Vagina (tissue), 2 donors: Measurements from ENCODE around the gene ATP8B3. TPM values are rescaled to one million over a fixed set of nuclear protein-coding genes. Genes with fewer than 3 reads are reported as not detected.
"Not testable (repeated sequence)": the region's sequence is repeated elsewhere in the genome, so short reads cannot be mapped to it uniquely, and the experiment has no call there.

Experiments
- DNase-seq, 2 donors: peaks; one replicate each; pipeline ENCODE4 v3.0.0-alpha.2; 2017; ENCODE audit errors: extremely low spot score in 2 of 2
- H3K27ac ChIP-seq: fragments of 200-600 bp; sonication (generic); one replicate; pipeline ENCODE4 v1.5.1; 2019
- H3K27me3 ChIP-seq: fragments of 200-600 bp; sonication (generic); one replicate; pipeline ENCODE4 v1.5.1; 2019
- H3K36me3 ChIP-seq, 2 donors: fragments of 200-600 bp; sonication (generic); one replicate each; pipeline ENCODE4 v1.5.1; 2017 to 2019
- H3K4me1 ChIP-seq: fragments of 200-600 bp; sonication (generic); one replicate; pipeline ENCODE4 v1.5.1; 2019
- H3K4me3 ChIP-seq, 2 donors: fragments of 200-600 bp; sonication (generic); 1 replicate in 1 of 2; 2 replicates in 1 of 2; pipeline ENCODE4 v1.5.1; 2016 to 2019
- H3K9me3 ChIP-seq: fragments of 200-600 bp; sonication (generic); one replicate; pipeline ENCODE4 v1.5.1; 2019
- POLR2A ChIP-seq, 2 donors: fragments of 450-650 bp; IDR thresholded peaks; one replicate each; pipeline ENCODE4 v1.6.1; 2017; ENCODE audit warnings: antibody characterized with exemption in 2 of 2, mild to moderate bottlenecking in 2 of 2, moderate library complexity in 2 of 2
- POLR2AphosphoS5 ChIP-seq, 2 donors: sonication (generic); formaldehyde crosslinking; IDR thresholded peaks; one replicate each; pipeline ENCODE4 v1.9.0; 2017; ENCODE audit warnings: antibody characterized with exemption in 2 of 2, mild to moderate bottlenecking in 2 of 2, low read depth in 1 of 2; ENCODE audit not compliant: insufficient read depth in 1 of 2
- intact Hi-C: fragments of 100-400 bp; cut with DNase I; formaldehyde crosslinking; loops from one replicate; pipeline ENCODE4 v1.15.1; 2023
- total RNA-seq: library from RNA; depleted of rRNA; stranded (reverse); fragments of >200 nt; gene quantifications from one replicate; pipeline ENCODE4 v1.2.3, GENCODE V29; 2016
- TF ChIP-seq, protein P1 (sequence below), 3 experiments: fragments of 450-650 bp in 2 of 3; fragments of 200-600 bp in 1 of 3; sonication (generic) in 1 of 3; IDR thresholded peaks; one replicate each; pipeline ENCODE4 v1.5.1; 2017 to 2019; ENCODE audit warnings: antibody characterized with exemption in 3 of 3, mild to moderate bottlenecking in 2 of 3, moderate library complexity in 2 of 3

Gene ATP8B3
- total RNA-seq, 1 donor from 2014 or later = 3.2 TPM

DNA sequence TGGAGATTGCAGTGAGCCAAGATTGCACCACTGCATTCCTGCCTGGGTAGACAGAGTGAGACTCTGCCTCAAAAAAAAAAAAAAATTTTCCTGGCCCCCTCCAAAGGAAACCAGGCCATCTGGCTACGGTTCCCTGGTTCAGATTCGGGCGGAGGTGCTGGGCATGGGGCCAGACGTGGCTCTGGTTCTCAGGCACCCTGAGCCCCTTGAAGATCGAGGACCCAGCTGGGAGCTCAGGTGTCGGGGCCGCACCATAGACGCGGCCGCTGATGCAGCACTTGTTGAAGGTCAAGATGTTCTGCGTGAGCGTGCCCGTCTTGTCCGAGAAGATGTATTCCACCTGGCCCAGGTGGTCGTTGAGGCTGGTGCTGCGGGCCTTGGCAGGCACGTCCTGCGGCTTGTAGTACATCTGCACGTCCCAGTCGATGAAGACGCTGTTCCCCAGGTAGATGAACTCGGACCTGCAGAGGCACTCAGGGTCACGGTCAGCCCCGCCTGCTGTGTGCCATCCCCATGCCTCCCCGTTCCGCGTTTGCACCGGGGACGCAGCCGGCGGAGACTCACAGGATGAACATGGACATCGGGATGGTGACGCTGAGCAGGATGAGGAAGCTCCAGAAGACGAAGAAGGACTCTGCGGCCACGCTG lies 12.3 kb downstream of the ATP8B3 start:
- Histone ChIP-seq H3K4me3 (no peak overlapping the region), H3K27ac (no peak overlapping the region), H3K27me3 (no peaks in the 10 kb centered on the region), H3K36me3 (no peaks in the 10 kb centered on the region), H3K4me1 (peaks cover 8% of the 10 kb centered on the region), H3K9me3 (no peaks in the 10 kb centered on the region)
- TF ChIP-seq, protein P1, sequence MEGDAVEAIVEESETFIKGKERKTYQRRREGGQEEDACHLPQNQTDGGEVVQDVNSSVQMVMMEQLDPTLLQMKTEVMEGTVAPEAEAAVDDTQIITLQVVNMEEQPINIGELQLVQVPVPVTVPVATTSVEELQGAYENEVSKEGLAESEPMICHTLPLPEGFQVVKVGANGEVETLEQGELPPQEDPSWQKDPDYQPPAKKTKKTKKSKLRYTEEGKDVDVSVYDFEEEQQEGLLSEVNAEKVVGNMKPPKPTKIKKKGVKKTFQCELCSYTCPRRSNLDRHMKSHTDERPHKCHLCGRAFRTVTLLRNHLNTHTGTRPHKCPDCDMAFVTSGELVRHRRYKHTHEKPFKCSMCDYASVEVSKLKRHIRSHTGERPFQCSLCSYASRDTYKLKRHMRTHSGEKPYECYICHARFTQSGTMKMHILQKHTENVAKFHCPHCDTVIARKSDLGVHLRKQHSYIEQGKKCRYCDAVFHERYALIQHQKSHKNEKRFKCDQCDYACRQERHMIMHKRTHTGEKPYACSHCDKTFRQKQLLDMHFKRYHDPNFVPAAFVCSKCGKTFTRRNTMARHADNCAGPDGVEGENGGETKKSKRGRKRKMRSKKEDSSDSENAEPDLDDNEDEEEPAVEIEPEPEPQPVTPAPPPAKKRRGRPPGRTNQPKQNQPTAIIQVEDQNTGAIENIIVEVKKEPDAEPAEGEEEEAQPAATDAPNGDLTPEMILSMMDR (IDR thresholded peaks at IDR 0.05) = no peak
- no peak for TF ChIP-seq POLR2AphosphoS5 (IDR thresholded peaks at IDR 0.05; ENCODE audit: insufficient read depth in 1 of 2, low read depth in 1 of 2)
- TF ChIP-seq POLR2A (IDR thresholded peaks at IDR 0.05) = no peak
- intact Hi-C loops = no loop called here
- DNase-seq = no peak

DNA sequence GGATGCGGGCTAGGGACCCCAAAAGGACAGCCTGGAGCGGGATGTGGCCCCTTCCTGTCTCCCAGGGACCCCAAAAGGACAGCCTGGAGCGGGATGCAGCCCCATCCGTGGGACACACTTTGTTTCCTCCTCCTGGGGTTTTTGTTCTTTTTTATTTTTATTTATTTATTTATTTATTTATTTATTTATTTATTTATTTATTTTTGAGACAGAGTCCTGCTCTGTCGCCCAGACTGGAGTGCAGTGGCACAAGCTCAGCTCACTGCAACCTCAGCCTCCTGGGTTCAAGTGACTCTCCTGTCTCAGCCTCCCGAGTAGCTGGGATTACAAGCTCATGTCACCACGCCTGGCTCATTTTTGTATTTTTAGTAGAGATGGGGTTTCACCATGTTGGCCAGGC lies 14.8 kb downstream of the ATP8B3 start:
- DNase-seq, H3K4me3 ChIP-seq, intact Hi-C loops, H3K27me3 ChIP-seq, H3K27ac ChIP-seq, H3K9me3 ChIP-seq, H3K36me3 ChIP-seq, H3K4me1 ChIP-seq: not testable (repeated sequence)

DNA sequence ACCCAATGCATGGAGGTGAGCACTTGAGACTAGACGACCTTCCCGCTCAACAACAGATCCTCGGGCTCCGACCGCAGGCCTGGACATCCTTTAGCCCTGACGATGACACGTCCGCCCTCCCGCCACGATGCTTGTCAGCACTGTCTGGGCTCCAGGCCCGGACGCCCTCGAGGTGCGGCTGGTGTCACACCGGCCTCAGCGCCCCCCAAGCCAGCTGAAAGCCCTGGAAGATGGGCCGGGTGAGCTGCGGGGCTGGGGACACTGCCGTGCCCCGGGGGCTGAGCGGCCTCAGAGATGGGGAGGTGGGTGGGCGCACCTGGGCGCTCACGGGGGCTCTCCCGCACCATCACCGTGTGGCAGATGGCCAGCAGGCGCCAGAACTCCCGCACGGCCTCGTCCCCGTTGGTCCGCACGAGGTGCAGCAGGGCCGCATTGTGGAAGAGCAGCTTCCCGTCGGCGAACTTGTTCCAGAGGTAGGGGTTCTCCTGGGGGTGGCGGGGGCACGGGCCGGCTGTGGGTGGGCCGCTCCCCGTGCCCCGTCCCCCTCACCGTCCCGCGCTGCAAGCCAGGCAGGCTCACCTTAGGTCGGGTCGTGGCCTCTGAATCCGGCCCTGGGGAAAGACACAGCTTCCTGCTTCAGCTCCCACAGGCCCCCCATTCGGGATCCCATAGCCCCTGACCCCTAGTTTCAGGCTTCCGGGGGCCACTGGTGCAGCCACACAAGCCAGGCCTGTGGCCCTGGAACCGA lies 15.5 kb downstream of the ATP8B3 start:
- Histone ChIP-seq H3K9me3 (no peaks in the 10 kb centered on the region), H3K27ac (no peak overlapping the region), H3K4me1 (peaks cover 8% of the 10 kb centered on the region), H3K36me3 (no peaks in the 10 kb centered on the region), H3K4me3 (no peak overlapping the region), H3K27me3 (no peaks in the 10 kb centered on the region)
- intact Hi-C loops = no loop called here
- no peak for DNase-seq
- TF ChIP-seq POLR2AphosphoS5 (IDR thresholded peaks at IDR 0.05; ENCODE audit: insufficient read depth in 1 of 2, low read depth in 1 of 2) (no peak), POLR2A (IDR thresholded peaks at IDR 0.05) (no peak)
- TF ChIP-seq, protein P1 (IDR thresholded peaks at IDR 0.05) = no peak

DNA sequence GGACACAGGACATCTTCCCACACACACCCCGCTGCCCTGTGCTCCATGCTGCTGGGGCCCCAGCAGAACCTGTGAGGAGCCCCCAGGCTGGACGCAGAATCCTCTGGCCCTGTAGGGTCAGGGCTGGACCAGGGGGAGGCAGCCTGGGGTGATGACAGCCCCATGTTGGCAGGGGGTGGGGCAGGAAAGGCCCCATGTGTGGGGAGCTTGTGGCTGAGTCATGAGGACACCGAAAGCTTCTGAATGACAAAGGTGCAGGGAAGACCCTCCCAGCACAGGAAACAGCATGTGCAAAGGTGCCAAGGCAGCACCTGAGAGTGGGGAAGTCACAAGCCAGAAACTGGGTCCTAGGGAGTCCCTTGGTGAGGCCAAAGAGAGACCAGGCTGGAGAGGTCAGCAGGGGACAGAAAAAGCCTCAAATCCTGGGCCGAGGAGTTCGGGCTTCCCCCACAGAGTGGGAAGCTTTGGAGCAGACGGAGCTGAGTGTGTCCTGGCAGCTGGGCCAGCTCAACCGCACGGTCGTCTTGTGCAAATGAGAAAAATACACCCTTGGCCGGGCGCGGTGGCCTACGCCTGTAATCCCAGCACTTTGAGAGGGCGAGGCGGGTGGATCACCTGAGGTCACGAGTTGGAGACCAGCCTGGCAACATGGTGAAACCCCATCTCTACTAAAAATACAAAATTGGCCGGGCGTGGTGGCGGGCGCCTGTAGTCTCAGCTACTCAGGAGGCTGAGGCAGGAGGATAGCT lies 17.5 kb downstream of the ATP8B3 start:
- Histone ChIP-seq H3K4me3 (no peak overlapping the region), H3K4me1 (peaks cover 9% of the 10 kb centered on the region), H3K27me3 (no peaks in the 10 kb centered on the region), H3K9me3 (no peaks in the 10 kb centered on the region), H3K27ac (no peak overlapping the region), H3K36me3 (no peaks in the 10 kb centered on the region)
- intact Hi-C loops = no loop called here
- TF ChIP-seq, protein P1 (IDR thresholded peaks at IDR 0.05) = no peak
- TF ChIP-seq POLR2A (IDR thresholded peaks at IDR 0.05) = no peak
- TF ChIP-seq POLR2AphosphoS5 (IDR thresholded peaks at IDR 0.05; ENCODE audit: insufficient read depth in 1 of 2, low read depth in 1 of 2) = no peak
- no peak for DNase-seq

DNA sequence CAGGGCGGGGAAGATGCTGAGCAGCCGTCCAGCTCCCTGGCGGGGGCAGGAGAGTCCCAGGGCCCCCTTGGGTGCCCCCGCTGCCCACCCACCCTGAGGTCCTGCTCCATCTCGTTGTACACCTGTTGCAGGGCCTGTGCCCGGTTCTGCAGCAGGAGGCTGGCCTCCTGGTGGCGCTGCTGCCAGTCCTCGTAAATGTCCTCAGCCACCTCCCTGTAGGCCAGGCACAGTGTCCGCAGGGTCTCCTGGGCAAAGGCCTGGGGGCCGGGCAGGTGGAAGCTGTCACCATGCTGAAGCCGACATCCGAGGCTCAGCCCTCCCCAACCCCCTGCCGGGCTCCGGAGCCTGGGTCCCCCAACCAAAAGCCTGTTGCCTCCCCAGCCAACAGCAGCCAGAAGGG lies 20.2 kb downstream of the ATP8B3 start:
- Histone ChIP-seq H3K4me3 (no peak overlapping the region), H3K27ac (no peak overlapping the region), H3K36me3 (no peaks in the 10 kb centered on the region), H3K4me1 (peaks cover 21% of the 10 kb centered on the region), H3K9me3 (no peaks in the 10 kb centered on the region), H3K27me3 (no peaks in the 10 kb centered on the region)
- no peak for DNase-seq
- no peak for TF ChIP-seq POLR2A (IDR thresholded peaks at IDR 0.05)
- TF ChIP-seq, protein P1 (IDR thresholded peaks at IDR 0.05) = no peak
- no peak for TF ChIP-seq POLR2AphosphoS5 (IDR thresholded peaks at IDR 0.05; ENCODE audit: insufficient read depth in 1 of 2, low read depth in 1 of 2)
- intact Hi-C loops = no loop called here
